HG02642 (cell line): ENCODE results near the gene SELENOS.

Source experiments
- ATAC-seq: cut with Tn5 transposase; IDR thresholded peaks from one replicate; pipeline ENCODE4 v1.9.1; 2021; ENCODE audit warnings: mild to moderate bottlenecking; ENCODE audit not compliant: unreplicated experiment, poor library complexity

SELENOS gene

GRCh38 chr15:101283931-101284330, 6.6 kb upstream of the SELENOS start:
- no peak for ATAC-seq

- no peak for ATAC-seq
These were observed 2.7 kb upstream of the SELENOS start for GRCh38 chr15:101280007-101280406.

- ATAC-seq: no peak
These were observed 769 bp upstream of the SELENOS start for GRCh38 chr15:101277943-101278564.

GRCh38 chr15:101276501-101277037, 716 bp downstream of the SELENOS start:
- no peak for ATAC-seq

- no peak for ATAC-seq
These were observed 2.3 kb downstream of the SELENOS start for GRCh38 chr15:101275018-101275417.

GRCh38 chr15:101273534-101273933, 3.8 kb downstream of the SELENOS start:
- no peak for ATAC-seq

- no peak for ATAC-seq
These were observed 4.7 kb downstream of the SELENOS start for GRCh38 chr15:101272584-101272983.

- no peak for ATAC-seq
These were observed 7.6 kb downstream of the SELENOS start for GRCh38 chr15:101269479-101270223.

GRCh38 chr15:101267320-101268104, 9.8 kb downstream of the SELENOS start:
- ATAC-seq: no peak

GRCh38 chr15:101266787-101267186, 10.5 kb downstream of the SELENOS start:
- no peak for ATAC-seq

- no peak for ATAC-seq
These were observed 11.3 kb downstream of the SELENOS start for GRCh38 chr15:101266034-101266433.

- ATAC-seq: no peak
These were observed 12.2 kb downstream of the SELENOS start for GRCh38 chr15:101264911-101265641.

GRCh38 chr15:101264011-101264410, 13.3 kb downstream of the SELENOS start:
- peak; percentile 54 for ATAC-seq

- no peak for ATAC-seq
These were observed 14.7 kb downstream of the SELENOS start for GRCh38 chr15:101262551-101262950.

GRCh38 chr15:101258238-101259144, 18.8 kb downstream of the SELENOS start:
- ATAC-seq: no peak

- ATAC-seq: no peak
These were observed 20.5 kb downstream of the SELENOS start for GRCh38 chr15:101256757-101257156.

- ATAC-seq: no peak
These were observed 21.6 kb downstream of the SELENOS start for GRCh38 chr15:101255615-101256241.

GRCh38 chr15:101255051-101255395, 22.3 kb downstream of the SELENOS start:
- ATAC-seq: no peak
